GM12891 (cell line): ENCODE results near the gene TRIM34.

Experiments
- POLR2A ChIP-seq: IDR thresholded peaks from 2 replicates; pipeline ENCODE4 v1.6.1; 2011; ENCODE audit warnings: low read depth, low read length, control low read depth
- POLR2AphosphoS5 ChIP-seq: IDR thresholded peaks from 2 replicates; pipeline ENCODE4 v1.6.1; 2011; ENCODE audit warnings: low read depth, low read length, control low read depth
- SPI1 ChIP-seq: IDR thresholded peaks from 2 replicates; pipeline ENCODE4 v1.6.1; 2011; ENCODE audit warnings: low read depth, low read length, control low read depth
- TAF1 ChIP-seq: IDR thresholded peaks from 2 replicates; pipeline ENCODE4 v1.6.1; 2011; ENCODE audit warnings: low read depth, low read length, control low read depth

- TF ChIP-seq POLR2AphosphoS5 (no peak), TAF1 (no peak), POLR2A (no peak), SPI1 (no peak)
These were observed 2.0 kb upstream of the TRIM34 start for GRCh38 chr11:5622802-5623201.
